CD4-positive, alpha-beta T cell treated with Interleukin-10 for 1 hour (primary cell): ENCODE measurements around the gene ZNF462.

Experiments
- DNase-seq: peaks from one replicate; pipeline ENCODE4 v3.0.0-alpha.2; 2020

Gene ZNF462

GRCh38 chr9:107016383-107016782 is 153.4 kb downstream of the ZNF462 start:
- DNase-seq: no peak

DNA sequence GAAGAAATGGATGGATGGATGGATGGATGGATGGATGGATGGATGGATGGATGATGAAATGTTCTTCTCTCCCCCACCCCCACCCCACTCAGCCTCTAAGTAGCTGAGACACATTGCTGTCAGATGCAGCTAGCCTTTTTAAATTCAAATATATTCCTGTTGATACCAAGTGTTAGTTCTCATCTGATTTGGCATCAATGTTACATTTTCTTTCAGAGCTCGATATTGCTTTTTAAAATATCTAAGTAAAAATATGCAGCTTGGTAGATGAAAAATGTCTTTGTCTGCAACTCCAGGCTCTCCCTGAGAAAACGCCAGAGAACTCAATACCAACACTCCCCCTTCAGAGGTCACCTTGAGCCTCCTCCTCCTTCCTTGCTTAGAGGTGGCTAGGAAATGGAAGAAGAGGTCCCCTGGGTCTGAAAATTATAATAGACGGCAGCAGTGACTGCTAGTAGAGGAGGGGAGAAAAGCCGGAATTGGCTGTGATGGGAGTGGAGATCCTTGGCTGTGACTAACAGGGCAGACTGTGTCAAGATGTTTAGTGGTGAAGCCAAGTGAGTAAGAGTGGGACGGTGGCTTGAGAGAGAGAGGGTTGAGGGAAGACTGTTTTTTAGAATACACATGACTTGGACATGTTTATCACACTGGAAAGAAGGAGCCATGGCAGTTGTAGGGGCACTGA is 156.0 kb downstream of the ZNF462 start:
- no peak for DNase-seq

- no peak for DNase-seq
These were observed 157.1 kb downstream of the ZNF462 start for GRCh38 chr9:107020040-107020530.

- no peak for DNase-seq
These were observed 161.2 kb downstream of the ZNF462 start for GRCh38 chr9:107024193-107024592.

DNA sequence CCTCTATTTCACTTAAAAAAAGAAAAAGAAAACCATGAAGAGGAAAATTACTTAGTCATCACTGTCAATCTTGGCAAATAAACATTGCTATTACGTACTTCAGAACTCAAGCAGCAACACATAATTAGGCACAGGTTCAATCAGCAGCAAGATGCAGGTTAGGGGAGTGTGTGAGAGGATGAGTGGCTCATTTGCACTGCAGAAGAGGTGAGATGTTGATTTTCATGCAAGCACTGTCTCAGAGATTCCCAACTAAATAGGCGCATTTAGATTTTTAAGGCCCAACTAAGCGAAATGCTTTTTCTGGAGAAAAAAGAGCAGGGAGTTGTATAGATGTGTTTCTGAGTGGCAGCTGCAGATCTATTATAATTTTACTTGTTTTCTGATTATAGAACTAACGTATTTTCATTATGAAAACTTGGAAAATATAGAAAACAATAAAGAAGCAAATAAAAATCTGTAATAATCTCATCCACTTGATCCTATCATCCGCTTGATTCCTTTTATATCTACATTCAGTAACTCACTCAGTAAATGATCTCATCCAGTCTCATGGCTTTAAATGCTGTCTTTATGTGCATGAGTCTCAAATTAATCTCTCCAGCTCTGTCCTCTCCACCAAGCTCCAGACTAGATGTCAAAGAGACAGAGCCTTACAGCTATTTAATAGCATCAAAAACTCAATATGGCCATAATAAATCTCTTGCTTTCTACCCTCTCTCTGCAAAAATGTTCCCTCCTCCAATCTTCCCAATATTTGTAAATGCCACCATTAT is 162.5 kb downstream of the ZNF462 start:
- no peak for DNase-seq

DNA sequence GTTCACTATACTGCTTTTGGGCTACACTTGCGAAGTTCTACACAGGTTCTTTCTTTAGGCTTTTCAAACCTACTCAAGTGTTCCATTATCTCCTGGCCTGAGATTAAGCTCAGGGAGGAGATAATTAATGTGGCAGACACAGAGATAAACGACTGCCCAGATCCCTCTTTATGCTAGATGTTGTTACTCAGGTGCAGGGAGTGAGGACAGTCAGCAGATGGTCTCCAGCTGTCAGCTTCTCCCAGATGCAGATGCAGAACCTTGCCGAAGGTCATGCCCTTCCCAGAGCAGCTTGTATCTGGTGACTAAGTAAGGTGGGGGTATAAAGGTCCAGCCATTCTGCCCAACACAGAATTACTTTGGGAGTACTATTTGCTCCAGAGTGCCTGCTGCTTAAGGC is 166.2 kb downstream of the ZNF462 start:
- no peak for DNase-seq

GRCh38 chr9:107033966-107034365 is 171.0 kb downstream of the ZNF462 start:
- DNase-seq: no peak

- DNase-seq: no peak
These were observed 171.9 kb downstream of the ZNF462 start for GRCh38 chr9:107034831-107035230.

DNA sequence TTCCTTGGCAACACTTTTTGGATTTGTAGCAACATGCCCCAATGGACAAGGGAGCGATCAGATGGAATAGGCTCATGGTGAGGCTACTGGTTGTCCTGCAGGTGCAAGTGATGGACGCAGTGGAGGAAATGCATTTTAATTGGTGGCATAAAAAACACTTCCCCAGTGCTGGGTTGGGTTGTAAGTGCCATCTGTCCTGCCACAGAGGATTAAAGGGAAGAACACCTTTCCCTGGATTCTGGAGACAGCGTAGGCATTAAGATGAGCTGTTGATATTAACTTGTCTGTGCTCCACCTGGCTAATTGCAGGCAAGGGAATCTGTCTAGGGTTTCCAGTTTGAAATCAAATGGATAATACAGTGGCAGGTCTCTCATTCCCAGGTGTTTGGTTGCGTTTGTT is 173.4 kb downstream of the ZNF462 start:
- DNase-seq: no peak

DNA sequence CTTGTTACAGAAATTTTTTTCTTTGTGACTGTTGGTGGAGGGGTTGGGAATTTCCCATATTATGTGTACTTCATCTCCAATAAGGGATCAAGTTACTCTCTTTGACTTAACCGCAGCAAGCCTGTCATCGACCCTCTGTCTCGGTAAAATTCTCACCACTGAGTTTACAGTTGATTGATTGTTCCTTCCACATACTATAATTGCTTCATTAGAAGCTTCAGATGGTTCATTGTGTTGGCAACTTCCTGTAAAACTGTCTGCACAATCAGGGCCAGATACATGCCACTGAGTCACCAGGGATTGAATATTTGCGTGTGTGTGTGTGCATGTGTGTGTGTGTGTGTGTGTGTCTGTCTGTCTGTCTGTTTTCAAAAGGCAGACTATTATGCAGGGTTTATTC is 176.6 kb downstream of the ZNF462 start:
- DNase-seq: no peak

DNA sequence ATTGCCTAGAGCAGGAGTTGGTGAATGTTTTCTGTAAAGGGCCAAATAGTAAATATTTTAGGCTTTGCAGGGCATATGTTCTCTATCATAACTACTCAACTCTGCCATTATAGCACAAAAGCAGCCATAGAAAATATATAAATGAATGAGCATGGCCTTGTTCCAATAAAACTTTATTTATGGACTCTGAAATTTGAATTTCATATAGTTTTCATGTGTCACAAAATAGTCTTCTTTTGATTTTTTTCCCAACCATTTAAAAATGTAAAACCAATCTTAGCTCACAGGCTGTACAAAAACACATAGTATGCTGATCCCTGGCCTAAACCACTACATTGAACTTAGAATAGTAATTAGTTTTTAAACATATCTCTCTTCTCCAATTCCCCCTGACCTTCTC is 179.6 kb downstream of the ZNF462 start:
- DNase-seq: no peak

DNA sequence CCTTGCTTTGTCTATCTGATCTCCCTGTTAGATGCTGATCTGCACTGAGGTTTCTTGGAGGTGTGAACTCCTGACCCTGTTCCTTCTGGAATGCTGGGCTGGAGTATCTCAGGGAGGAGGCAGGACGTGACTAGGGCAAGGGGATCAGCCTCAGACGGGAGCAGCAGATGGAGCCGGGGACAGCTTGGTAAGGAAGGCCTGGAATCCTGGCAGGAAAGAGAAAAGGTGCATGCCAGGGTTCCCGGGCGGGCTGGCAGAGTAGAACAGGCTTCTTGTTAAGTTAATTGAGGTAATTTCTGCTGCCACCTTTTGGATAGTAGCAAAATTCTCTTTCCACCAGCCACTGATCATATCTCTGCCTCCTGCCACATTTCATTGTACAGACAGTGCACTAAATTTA is 180.9 kb downstream of the ZNF462 start:
- DNase-seq: no peak

GRCh38 chr9:107044872-107045271 is 181.9 kb downstream of the ZNF462 start:
- no peak for DNase-seq

DNA sequence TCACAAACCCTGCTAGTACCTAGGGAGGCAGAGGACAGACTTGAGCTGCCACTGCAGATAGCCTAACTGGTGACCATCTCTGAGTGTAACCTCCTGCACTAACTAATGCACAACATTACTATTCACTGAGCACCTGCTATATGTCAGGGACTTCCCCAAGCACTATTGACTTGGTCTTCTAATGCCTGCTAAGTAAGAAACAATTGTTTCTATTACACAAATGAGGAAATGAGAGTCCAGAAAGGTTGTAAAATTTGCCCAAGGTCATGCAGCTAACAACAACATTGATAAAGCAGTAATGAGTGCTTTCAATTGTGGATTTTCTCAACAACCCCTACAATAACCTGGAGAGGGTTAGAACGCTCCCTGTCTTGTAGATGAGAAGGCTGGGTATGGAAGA is 183.7 kb downstream of the ZNF462 start:
- no peak for DNase-seq

- no peak for DNase-seq
These were observed 186.3 kb downstream of the ZNF462 start for GRCh38 chr9:107049046-107049802.

GRCh38 chr9:107049803-107050184 is 186.8 kb downstream of the ZNF462 start:
- no peak for DNase-seq

DNA sequence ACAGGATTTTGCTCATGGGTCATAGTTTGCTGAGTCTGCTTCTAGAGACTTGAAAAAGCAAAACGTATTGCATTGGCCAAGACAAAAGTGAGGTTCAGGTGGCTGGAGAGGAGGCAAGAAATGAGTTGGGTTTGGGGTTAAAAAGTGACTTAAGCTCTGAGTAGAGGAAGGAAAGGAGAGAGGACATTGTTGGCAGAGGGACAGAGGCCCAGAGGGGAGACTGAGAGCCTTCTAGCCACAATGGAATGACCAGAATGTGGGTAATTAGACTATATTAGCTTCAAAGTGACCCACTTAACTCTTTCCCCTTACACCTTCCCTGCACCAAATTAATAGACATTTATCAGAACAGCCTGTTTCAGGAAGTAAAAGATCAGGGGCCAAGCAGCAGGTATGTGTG is 188.4 kb downstream of the ZNF462 start:
- no peak for DNase-seq

GRCh38 chr9:107054146-107054545 is 191.2 kb downstream of the ZNF462 start:
- no peak for DNase-seq

- DNase-seq: no peak
These were observed 196.3 kb downstream of the ZNF462 start for GRCh38 chr9:107059220-107059619.

DNA sequence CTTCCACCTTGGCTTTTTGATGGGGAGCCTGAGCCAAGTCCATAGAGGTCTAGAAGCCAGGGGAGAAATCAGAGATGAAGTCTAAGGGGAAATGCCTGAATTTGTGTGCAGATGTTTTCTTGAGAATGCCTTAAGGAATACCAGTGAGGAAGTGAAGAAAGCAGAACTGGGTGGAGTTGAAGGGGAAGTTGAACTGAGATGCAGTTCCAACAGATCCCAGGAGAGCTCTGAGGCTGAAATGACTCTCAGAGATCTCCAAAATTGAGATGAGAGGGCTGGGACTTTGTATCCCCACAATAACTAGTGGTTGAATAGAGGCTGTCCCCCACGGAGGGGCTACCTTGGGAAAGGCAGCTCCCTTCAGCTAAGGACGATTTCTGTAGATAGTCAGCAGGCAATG is 197.1 kb downstream of the ZNF462 start:
- no peak for DNase-seq
